GM12891 (cell line): Measurements from ENCODE around the gene SHB.

ENCODE experiments used
- DNase-seq: peaks from one replicate; pipeline ENCODE4 v3.0.0; 2011; ENCODE audit warnings: low spot score; ENCODE audit not compliant: insufficient read length
- FAIRE-seq: peaks from 2 replicates; lab custom pipeline; 2011; peaks lifted over from hg19 to GRCh38; lab: Jason Lieb, UNC
- PAX5 ChIP-seq: IDR thresholded peaks from 2 replicates; pipeline ENCODE4 v1.6.1; 2011; ENCODE audit warnings: low read length, moderate library complexity, mild to moderate bottlenecking; ENCODE audit not compliant: insufficient read depth, severe bottlenecking
- POLR2A ChIP-seq: IDR thresholded peaks from 2 replicates; pipeline ENCODE4 v1.6.1; 2011; ENCODE audit warnings: low read depth, low read length, control low read depth
- POLR2AphosphoS5 ChIP-seq: IDR thresholded peaks from 2 replicates; pipeline ENCODE4 v1.6.1; 2011; ENCODE audit warnings: low read depth, low read length, control low read depth
- POU2F2 ChIP-seq: IDR thresholded peaks from 2 replicates; pipeline ENCODE4 v1.6.1; 2011; ENCODE audit warnings: low read depth, mild to moderate bottlenecking, control low read depth, low read length, moderate library complexity
- SPI1 ChIP-seq: IDR thresholded peaks from 2 replicates; pipeline ENCODE4 v1.6.1; 2011; ENCODE audit warnings: low read depth, low read length, control low read depth
- TAF1 ChIP-seq: IDR thresholded peaks from 2 replicates; pipeline ENCODE4 v1.6.1; 2011; ENCODE audit warnings: low read depth, low read length, control low read depth

Gene SHB

GRCh38 chr9:38058452-38059232 is 10.4 kb downstream of the SHB start:
- DNase-seq: no peak
- no peak for FAIRE-seq
- TF ChIP-seq POLR2A: no peak
- TF ChIP-seq POU2F2: no peak
- TF ChIP-seq TAF1: no peak
- no peak for TF ChIP-seq PAX5
- no peak for TF ChIP-seq POLR2AphosphoS5
- no peak for TF ChIP-seq SPI1

DNA sequence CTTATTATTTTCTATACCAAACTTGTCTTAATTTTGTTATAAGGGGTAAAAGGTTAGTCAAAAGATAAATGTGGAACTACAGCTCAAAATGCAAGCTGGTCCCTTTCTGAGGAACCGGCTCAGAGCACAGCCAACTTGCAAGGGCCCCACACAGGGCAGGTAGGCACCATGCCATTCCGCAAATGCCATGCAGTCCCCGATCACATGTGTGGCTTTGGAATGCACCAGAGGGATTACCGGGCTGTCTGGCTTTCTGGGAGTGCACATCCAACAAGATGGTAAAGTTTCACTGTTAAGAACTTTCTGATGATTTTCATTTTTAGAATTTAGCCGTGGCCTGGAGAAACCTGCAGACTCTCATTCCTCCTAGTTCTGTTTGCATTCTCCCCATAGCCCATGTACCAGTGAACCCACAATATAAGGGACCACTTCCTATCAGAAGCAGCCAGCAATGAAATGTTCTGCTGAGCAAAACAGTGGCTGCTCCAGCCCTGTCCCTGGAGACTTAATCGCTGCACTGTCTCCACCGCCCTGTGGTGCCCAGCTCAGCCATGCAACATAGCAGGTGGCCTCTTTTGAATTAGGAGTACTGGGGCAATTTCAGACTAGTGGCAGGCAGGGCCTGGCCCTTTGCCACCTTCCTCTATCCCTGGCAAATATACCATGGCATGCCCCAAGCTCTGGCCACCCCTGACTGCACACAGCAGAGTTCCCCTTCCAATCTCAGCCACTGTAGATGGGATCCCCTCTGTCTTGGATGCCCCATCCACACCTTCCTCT is 11.4 kb downstream of the SHB start:
- no peak for FAIRE-seq
- TF ChIP-seq POLR2A (no peak), POLR2AphosphoS5 (no peak), PAX5 (no peak), POU2F2 (no peak), TAF1 (no peak), SPI1 (no peak)
- DNase-seq: no peak

DNA sequence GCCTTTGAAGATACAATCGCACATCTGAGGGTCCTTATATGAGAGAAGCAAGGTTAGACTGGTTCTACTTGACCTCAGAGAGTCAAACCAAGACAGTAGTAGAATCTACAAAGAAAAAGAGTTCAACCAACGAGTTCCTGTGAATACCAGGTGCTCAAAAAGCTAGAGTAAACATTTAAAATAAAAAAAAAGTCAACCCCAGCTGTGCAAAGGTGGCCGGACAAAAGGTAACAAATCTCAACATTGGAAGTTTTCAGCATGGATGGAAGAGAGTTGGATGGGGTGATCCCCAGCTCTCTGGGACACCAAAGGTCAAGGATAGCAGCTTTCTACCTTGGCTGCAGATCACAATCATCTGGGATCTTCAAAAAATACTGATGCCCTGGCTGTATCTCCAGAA is 14.4 kb downstream of the SHB start:
- TF ChIP-seq SPI1 (no peak), TAF1 (no peak), POLR2A (no peak), POU2F2 (no peak), POLR2AphosphoS5 (no peak), PAX5 (no peak)
- FAIRE-seq: no peak
- DNase-seq: no peak

- TF ChIP-seq TAF1: no peak
- TF ChIP-seq POLR2AphosphoS5: no peak
- TF ChIP-seq POLR2A: no peak
- TF ChIP-seq SPI1: no peak
- TF ChIP-seq PAX5: no peak
- no peak for TF ChIP-seq POU2F2
- DNase-seq (no peak), FAIRE-seq (no peak)
Measured at GRCh38 chr9:38053697-38054461, 15.1 kb downstream of the SHB start.

DNA sequence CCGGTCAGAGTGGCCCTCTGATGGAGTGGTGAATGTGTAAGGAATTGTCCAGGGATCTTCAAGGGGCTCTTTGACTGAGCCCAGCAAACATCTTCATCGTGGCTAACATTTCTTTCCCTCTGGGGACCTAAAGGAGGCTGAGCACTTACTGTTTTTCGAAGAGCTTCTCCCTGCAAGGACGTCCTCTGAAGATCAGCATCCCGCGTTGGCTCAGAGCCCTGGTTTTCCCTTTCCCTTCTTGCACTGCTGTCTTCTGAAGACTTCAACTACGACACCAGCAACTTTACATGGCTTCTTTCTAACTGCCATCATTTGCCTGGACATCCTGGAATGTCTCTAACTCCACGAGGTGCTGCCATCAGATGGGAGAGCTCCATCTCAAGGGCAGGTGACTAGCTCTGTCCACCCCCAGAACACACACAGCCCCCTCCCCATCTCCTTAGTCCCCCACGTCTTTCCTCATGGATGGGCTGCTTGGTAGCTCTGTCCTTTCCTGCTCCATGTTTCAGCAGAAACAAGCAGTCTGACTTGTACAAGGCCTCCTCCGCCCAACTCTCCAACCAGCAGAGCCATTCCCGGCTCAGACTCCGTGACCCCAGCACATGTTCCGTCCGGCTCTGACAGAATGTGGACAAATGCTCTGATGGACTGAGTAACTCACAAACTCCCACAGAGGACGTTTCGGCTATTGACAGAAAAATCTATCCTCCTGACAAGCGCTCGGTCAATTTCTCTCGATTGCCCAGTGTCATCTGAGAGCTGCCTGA is 17.1 kb downstream of the SHB start:
- DNase-seq: no peak
- no peak for FAIRE-seq
- no peak for TF ChIP-seq POU2F2
- TF ChIP-seq SPI1: no peak
- TF ChIP-seq PAX5: no peak
- TF ChIP-seq POLR2A: no peak
- no peak for TF ChIP-seq POLR2AphosphoS5
- no peak for TF ChIP-seq TAF1

GRCh38 chr9:38048316-38048969 is 20.6 kb downstream of the SHB start:
- FAIRE-seq (no peak), DNase-seq (no peak)

GRCh38 chr9:38047301-38048251 is 21.5 kb downstream of the SHB start:
- FAIRE-seq: peak; percentile 26
- no peak for DNase-seq
- TF ChIP-seq TAF1 (no peak), PAX5 (no peak), SPI1 (peak; percentile 82), POLR2AphosphoS5 (no peak), POLR2A (no peak), POU2F2 (no peak)

More at GRCh38 chr9:38048316-38048969, 20.6 kb downstream of the SHB start:
- TF ChIP-seq TAF1: no peak
- TF ChIP-seq SPI1: no peak
- TF ChIP-seq PAX5: no peak
- no peak for TF ChIP-seq POLR2AphosphoS5
